Measurements from ENCODE around the gene SMURF2.
A peak's percentile ranks its signal among the peaks of the same experiment; 100 is the strongest.

SMURF2 gene

GRCh38 chr17:64536913-64537312, 125.2 kb downstream of the SMURF2 start:
- DNase-seq (ENCODE audit: low read depth): no peak

GRCh38 chr17:64535357-64535756, 126.8 kb downstream of the SMURF2 start:
- DNase-seq (ENCODE audit: low read depth): no peak

- no peak for DNase-seq (ENCODE audit: low read depth)
Measured at GRCh38 chr17:64534187-64534586, 127.9 kb downstream of the SMURF2 start.

- no peak for DNase-seq (ENCODE audit: low read depth)
Measured at GRCh38 chr17:64533784-64534183, 128.3 kb downstream of the SMURF2 start.

GRCh38 chr17:64532409-64532808, 129.7 kb downstream of the SMURF2 start:
- DNase-seq (ENCODE audit: low read depth): no peak

- no peak for DNase-seq (ENCODE audit: low read depth)
Measured at GRCh38 chr17:64531955-64532371, 130.1 kb downstream of the SMURF2 start.

- DNase-seq (ENCODE audit: low read depth): no peak
Measured at GRCh38 chr17:64529221-64529620, 132.9 kb downstream of the SMURF2 start.

GRCh38 chr17:64527914-64528313, 134.2 kb downstream of the SMURF2 start:
- no peak for DNase-seq (ENCODE audit: low read depth)

- DNase-seq (ENCODE audit: low read depth): no peak
Measured at GRCh38 chr17:64520359-64520758, 141.7 kb downstream of the SMURF2 start.

- DNase-seq (ENCODE audit: low read depth): no peak
Measured at GRCh38 chr17:64519601-64520000, 142.5 kb downstream of the SMURF2 start.

GRCh38 chr17:64515829-64516228, 146.3 kb downstream of the SMURF2 start:
- DNase-seq (ENCODE audit: low read depth): no peak

GRCh38 chr17:64515419-64515818, 146.7 kb downstream of the SMURF2 start:
- no peak for DNase-seq (ENCODE audit: low read depth)

- no peak for DNase-seq (ENCODE audit: low read depth)
Measured at GRCh38 chr17:64509179-64509578, 152.9 kb downstream of the SMURF2 start.

GRCh38 chr17:64508683-64509082, 153.4 kb downstream of the SMURF2 start:
- DNase-seq (ENCODE audit: low read depth): no peak

GRCh38 chr17:64507413-64507782, 154.7 kb downstream of the SMURF2 start:
- no peak for DNase-seq (ENCODE audit: low read depth)

- peak; percentile 95 for DNase-seq (ENCODE audit: low read depth)
Measured at GRCh38 chr17:64506576-64507412, 155.3 kb downstream of the SMURF2 start, which contains the start of gene CEP95. Gene CEP95 (plus strand): TSS chr17:64506977. CDS start chr17:64507098, 121 bp downstream.

GRCh38 chr17:64506201-64506575, 155.9 kb downstream of the SMURF2 start, which contains the start of gene DDX5:
Gene DDX5 (minus strand): TSS chr17:64506289. CDS start chr17:64506119, 170 bp downstream.
- peak; percentile 89 for DNase-seq (ENCODE audit: low read depth)

GRCh38 chr17:64505340-64506200, 156.5 kb downstream of the SMURF2 start:
- peak; percentile 55 for DNase-seq (ENCODE audit: low read depth)

GRCh38 chr17:64504769-64505339, 157.3 kb downstream of the SMURF2 start:
- no peak for DNase-seq (ENCODE audit: low read depth)

- no peak for DNase-seq (ENCODE audit: low read depth)
Measured at GRCh38 chr17:64503821-64504768, 158.0 kb downstream of the SMURF2 start.

GRCh38 chr17:64503341-64503740, 158.8 kb downstream of the SMURF2 start:
- DNase-seq (ENCODE audit: low read depth): no peak
